Body of pancreas (tissue), 4 donors: ENCODE results near the gene BRCA1.

Experiments used
- POLR2A ChIP-seq, 3 donors: fragments of 450-650 bp; IDR thresholded peaks; one replicate each; pipeline ENCODE4 v1.6.1; 2016; ENCODE audit warnings: antibody characterized with exemption in 3 of 3, mild to moderate bottlenecking in 2 of 3
- TF ChIP-seq, protein P1 (sequence below), 7 experiments: fragments of 450-650 bp in 4 of 7; fragments of 200-600 bp in 3 of 7; sonication (generic) in 3 of 7; IDR thresholded peaks; one replicate each; pipeline ENCODE4 v1.5.1; 2016 to 2019; ENCODE audit warnings: antibody characterized with exemption in 7 of 7

DNA sequence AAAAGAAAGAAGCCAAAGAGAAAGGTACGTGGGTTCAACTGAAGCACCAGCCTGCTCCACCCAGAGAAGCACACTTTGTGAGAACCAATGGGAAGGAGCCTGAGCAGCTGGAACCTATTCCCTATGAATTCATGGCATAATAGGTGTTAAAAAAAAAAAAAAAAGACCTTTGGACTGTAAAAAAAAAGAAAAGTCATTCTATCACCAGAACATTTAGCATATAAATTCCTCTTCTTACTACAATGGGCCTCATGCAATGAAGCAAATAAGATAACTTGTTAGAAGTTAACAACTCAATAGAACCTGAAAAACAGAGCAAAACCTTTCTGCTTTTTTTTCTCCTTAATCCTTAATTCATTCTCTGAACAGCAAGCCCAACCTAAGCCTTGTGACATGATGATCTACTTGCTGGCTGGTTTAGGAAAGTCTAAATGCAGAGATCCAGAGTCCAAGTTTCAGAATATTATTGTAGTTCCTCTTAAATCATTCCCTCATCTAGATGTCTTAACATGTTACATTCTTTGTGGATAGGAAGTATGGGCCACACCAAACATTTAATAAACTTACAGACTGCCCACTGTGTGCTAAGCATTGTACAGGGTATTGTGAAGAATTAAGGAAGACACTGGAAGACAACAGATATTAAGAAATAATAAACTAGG lies 45.4 kb downstream of the BRCA1 start:
- TF ChIP-seq, protein P1, sequence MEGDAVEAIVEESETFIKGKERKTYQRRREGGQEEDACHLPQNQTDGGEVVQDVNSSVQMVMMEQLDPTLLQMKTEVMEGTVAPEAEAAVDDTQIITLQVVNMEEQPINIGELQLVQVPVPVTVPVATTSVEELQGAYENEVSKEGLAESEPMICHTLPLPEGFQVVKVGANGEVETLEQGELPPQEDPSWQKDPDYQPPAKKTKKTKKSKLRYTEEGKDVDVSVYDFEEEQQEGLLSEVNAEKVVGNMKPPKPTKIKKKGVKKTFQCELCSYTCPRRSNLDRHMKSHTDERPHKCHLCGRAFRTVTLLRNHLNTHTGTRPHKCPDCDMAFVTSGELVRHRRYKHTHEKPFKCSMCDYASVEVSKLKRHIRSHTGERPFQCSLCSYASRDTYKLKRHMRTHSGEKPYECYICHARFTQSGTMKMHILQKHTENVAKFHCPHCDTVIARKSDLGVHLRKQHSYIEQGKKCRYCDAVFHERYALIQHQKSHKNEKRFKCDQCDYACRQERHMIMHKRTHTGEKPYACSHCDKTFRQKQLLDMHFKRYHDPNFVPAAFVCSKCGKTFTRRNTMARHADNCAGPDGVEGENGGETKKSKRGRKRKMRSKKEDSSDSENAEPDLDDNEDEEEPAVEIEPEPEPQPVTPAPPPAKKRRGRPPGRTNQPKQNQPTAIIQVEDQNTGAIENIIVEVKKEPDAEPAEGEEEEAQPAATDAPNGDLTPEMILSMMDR (IDR thresholded peaks at IDR 0.05) = no peak
- TF ChIP-seq POLR2A (IDR thresholded peaks at IDR 0.05) = no peak
